ENCODE results near the gene TWIST1.
A peak's percentile ranks its signal among the peaks of the same experiment; 100 is the strongest.

The TWIST1 gene

DNA sequence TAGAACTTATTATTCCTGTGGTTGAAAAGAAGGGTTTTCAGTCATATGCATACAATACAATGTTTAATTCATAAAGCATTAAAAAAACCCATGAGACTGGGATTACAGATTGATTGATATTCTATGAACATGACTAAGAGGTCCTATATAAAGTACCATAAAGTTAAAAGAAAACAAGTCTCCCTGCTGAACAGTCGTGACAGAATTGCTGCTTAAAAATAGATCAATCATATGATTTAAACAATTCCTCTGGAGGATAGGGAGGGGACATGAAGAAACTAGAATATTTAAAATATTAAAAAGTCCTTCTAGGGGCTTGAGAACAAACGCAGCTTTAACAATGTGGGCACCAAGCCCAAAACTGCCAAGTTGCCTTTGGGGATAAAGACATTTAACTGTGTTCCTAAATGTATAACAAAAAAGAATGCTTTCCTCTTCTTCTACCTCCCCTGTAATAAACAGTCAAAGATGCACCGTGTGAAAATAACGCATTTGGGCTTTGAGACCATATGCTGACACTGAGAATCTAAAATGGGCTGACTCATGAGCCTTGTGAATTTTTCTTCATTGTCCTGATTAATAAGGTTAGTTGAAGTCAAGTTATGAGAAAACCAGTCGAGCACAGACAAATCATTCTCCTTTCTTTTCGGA is 25.8 kb downstream of the TWIST1 start:
- in situ Hi-C loops (cut with HindIII; ENCODE audit: low sequenced_read_pairs) = no loop called here
- no peak for DNase-seq (ENCODE audit: low read depth)
- TF ChIP-seq, protein P1, sequence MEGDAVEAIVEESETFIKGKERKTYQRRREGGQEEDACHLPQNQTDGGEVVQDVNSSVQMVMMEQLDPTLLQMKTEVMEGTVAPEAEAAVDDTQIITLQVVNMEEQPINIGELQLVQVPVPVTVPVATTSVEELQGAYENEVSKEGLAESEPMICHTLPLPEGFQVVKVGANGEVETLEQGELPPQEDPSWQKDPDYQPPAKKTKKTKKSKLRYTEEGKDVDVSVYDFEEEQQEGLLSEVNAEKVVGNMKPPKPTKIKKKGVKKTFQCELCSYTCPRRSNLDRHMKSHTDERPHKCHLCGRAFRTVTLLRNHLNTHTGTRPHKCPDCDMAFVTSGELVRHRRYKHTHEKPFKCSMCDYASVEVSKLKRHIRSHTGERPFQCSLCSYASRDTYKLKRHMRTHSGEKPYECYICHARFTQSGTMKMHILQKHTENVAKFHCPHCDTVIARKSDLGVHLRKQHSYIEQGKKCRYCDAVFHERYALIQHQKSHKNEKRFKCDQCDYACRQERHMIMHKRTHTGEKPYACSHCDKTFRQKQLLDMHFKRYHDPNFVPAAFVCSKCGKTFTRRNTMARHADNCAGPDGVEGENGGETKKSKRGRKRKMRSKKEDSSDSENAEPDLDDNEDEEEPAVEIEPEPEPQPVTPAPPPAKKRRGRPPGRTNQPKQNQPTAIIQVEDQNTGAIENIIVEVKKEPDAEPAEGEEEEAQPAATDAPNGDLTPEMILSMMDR (IDR thresholded peaks at IDR 0.05; ENCODE audit: low read depth, low read length, missing control alignments) = no peak
- no peak overlapping the region for H3K4me3 ChIP-seq (ENCODE audit: low read depth, low read length)

DNA sequence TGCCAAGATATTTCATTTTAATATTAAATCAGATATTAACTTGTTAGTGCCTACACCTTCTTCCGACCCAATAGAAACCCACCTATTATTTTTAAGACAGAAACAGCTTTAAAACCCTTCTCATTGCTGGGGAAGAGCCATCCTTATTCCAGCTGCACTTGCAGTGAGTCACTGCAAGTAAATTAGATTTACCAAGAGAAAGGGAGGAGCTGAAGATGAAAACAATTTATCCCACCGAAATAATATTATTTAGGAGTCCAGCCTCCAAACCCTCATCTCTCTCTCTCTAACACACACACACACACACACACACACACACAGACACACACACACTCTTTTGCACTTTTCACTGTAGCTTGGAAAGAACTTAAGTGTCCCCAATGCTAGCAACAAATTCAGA is 26.9 kb downstream of the TWIST1 start:
- in situ Hi-C loops (cut with HindIII; ENCODE audit: low sequenced_read_pairs) = no loop called here
- no peak for DNase-seq (ENCODE audit: low read depth)
- no peak overlapping the region for H3K4me3 ChIP-seq (ENCODE audit: low read depth, low read length)
- TF ChIP-seq, protein P1 (IDR thresholded peaks at IDR 0.05; ENCODE audit: low read depth, low read length, missing control alignments) = no peak

DNA sequence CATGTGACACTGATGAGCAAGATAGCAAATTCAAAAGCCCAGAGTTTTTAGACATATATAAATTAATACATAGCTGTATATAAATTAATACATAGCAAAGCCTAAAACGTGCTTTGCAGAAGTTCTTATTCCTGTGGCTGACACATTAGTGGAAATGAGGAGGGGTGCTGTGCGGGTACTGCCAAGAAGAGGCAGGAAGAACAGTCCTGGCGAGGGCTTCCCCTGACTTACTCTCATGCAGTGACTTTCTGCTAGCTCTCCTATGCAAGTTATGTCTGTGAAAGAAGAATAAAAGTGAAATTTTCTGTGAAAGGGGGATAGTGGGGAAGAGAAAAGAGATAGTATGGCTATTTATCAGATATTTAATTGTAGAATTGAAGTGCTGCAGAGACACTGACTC is 27.6 kb downstream of the TWIST1 start:
- in situ Hi-C loops (cut with HindIII; ENCODE audit: low sequenced_read_pairs) = no loop called here
- DNase-seq (ENCODE audit: low read depth) = no peak
- TF ChIP-seq, protein P1 (IDR thresholded peaks at IDR 0.05; ENCODE audit: low read depth, low read length, missing control alignments) = no peak
- no peak overlapping the region for H3K4me3 ChIP-seq (ENCODE audit: low read depth, low read length)

DNA sequence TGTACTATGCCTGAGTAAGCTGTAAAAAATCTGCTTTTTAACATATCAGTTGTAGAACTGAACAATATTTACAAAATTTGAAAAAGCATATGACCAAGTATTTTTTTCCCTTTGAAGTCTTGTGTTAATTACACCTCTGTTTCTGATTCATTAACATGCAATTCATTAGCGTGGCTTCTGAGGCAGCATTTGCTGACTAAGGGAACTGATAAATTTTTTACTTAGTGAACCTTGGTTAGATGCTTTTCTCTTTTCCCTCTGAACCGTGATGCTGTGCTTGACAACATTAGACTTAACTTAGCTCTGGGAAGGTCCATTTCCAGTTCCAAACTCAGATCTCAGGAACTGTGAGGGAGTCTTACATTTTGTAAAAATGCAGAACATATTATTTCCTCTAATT is 28.1 kb downstream of the TWIST1 start:
- TF ChIP-seq, protein P1 (IDR thresholded peaks at IDR 0.05; ENCODE audit: low read depth, low read length, missing control alignments) = no peak
- in situ Hi-C loops (cut with HindIII; ENCODE audit: low sequenced_read_pairs) = no loop called here
- no peak overlapping the region for H3K4me3 ChIP-seq (ENCODE audit: low read depth, low read length)
- no peak for DNase-seq (ENCODE audit: low read depth)

DNA sequence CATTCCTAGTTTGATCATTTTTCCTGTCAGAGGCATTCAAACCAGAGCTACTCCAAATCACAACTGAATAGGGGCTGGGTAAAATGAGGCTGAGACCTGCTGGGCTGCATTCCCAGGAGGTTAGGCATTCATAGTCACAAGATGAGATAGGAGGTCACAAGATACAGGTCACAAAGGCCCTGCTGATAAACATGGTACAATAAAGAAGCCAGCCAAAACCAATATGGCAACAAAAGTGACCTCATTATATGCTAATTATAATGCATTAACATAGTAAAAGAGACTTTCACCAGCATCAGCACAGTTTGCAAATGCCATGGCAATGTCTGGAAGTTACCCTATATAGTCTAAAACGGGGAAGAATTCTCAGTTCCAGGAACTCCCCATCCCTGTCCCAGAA is 37.3 kb downstream of the TWIST1 start:
- no peak for DNase-seq (ENCODE audit: low read depth)
- in situ Hi-C loops (cut with HindIII; ENCODE audit: low sequenced_read_pairs) = no loop called here
- TF ChIP-seq, protein P1 (IDR thresholded peaks at IDR 0.05; ENCODE audit: low read depth, low read length, missing control alignments) = no peak
- no peak overlapping the region for H3K4me3 ChIP-seq (ENCODE audit: low read depth, low read length)

DNA sequence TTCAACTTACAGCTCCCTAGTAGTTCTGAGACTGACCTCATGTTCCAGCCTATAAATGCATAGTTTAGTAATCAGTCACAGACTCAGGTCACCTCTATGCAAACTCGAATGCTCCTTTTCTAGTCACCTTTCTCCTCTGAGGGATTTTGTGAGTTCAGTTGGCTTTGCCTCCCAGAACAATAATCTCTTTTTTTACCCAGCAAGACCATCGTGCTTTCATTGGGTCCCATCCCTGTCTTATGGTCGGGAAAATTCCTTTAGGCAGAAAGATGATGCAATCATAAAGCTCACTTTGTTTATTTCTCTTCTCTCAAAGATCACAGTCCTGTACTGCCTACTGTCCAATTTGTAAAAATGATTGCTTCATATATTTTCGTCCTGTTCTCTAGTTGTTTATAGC is 38.4 kb downstream of the TWIST1 start:
- peak; percentile 5 for DNase-seq (ENCODE audit: low read depth)
- in situ Hi-C loops (cut with HindIII; ENCODE audit: low sequenced_read_pairs) = no loop called here
- no peak overlapping the region for H3K4me3 ChIP-seq (ENCODE audit: low read depth, low read length)
- TF ChIP-seq, protein P1 (IDR thresholded peaks at IDR 0.05; ENCODE audit: low read depth, low read length, missing control alignments) = no peak
